PC-3 (cell line): ENCODE measurements around the gene PCDH9.

Experiments used
- CTCF ChIP-seq: fragments of 300-600 bp; sonication (generic); conservative IDR thresholded peaks from 2 replicates; pipeline ENCODE4 v1.5.1; 2017; ENCODE audit warnings: antibody characterized with exemption, low read depth, mild to moderate bottlenecking, low read length
- EZH2 ChIP-seq: fragments of 300-600 bp; sonication (generic); IDR thresholded peaks from one replicate; pipeline ENCODE4 v1.6.1; 2017; ENCODE audit warnings: antibody characterized with exemption, mild to moderate bottlenecking, low read length; ENCODE audit not compliant: unreplicated experiment
- EZH2phosphoT487 ChIP-seq: fragments of 300-600 bp; sonication (generic); IDR thresholded peaks from 2 replicates; pipeline ENCODE4 v1.6.1; 2018; ENCODE audit warnings: mild to moderate bottlenecking, antibody characterized with exemption, low read length, borderline replicate concordance

- no peak for TF ChIP-seq EZH2
- no peak for TF ChIP-seq CTCF
- TF ChIP-seq EZH2phosphoT487 = no peak
These were observed 43.1 kb downstream of the PCDH9 start for GRCh38 chr13:67186995-67187569.
